GM21528 (cell line): Measurements from ENCODE around the gene POTED.
"Not testable (repeated sequence)": the region's sequence is repeated elsewhere in the genome, so short reads cannot be mapped to it uniquely, and the experiment has no call there.

Experiments
- ATAC-seq: cut with Tn5 transposase; IDR thresholded peaks from one replicate; pipeline ENCODE4 v1.9.1; 2021; ENCODE audit warnings: mild to moderate bottlenecking, moderate library complexity; ENCODE audit not compliant: unreplicated experiment, low FRiP score

POTED gene

GRCh38 chr21:13609477-13609876, at the start of gene POTED:
TSS of gene POTED (plus strand) at chr21:13609777. CDS start at chr21:13610229, 452 bp downstream.
- ATAC-seq: not testable (repeated sequence)

GRCh38 chr21:13650101-13650500, 40.5 kb downstream of the POTED start:
- not testable (repeated sequence) for ATAC-seq

GRCh38 chr21:13651746-13652145, 42.2 kb downstream of the POTED start:
- not testable (repeated sequence) for ATAC-seq
